ENCODE results near the gene FHOD3. TPM values are rescaled to one million over a fixed set of nuclear protein-coding genes. Genes with fewer than 3 reads are reported as not detected.

The FHOD3 gene
- total and polyA plus RNA-seq, 2 of the 8 experiments (the other 6 are each of a cell fraction or from before 2014, with no cell fraction given), result 9.7 to 10.5 TPM

- no peak overlapping the region; the same call in 1 of the 2 replicates for H3K18ac ChIP-seq (ENCODE audit: extremely low read depth, low read length)
- no peak overlapping the region for H4K5ac ChIP-seq (ENCODE audit: insufficient read length, low read depth, low read length)
- H2BK20ac ChIP-seq (ENCODE audit: low read length), result no peak overlapping the region
- no peak overlapping the region for H2BK12ac ChIP-seq (ENCODE audit: low read depth, low read length)
- H3K4ac ChIP-seq (replicated peaks; ENCODE audit: insufficient read length, low read depth, low read length), result no peak overlapping the region
- peak overlapping the region; percentile 29 to 84 (median 44); a peak in 5 of 7 replicates for H3K9ac ChIP-seq (replicated peaks in 1 of 4; ENCODE audit: extremely low read depth in 1 of 4, low read depth in 3 of 4, low read length in 3 of 4)
- peak overlapping the region; percentile 54 to 97 (median 58) for H3K4me3 ChIP-seq (ENCODE audit: extremely low read depth in 1 of 4, insufficient read depth in 2 of 4, low read depth in 3 of 4, low read length in 4 of 4)
- peaks cover 4% of the 10 kb centered on the region; the same call in 1 of the 2 replicates for H3K79me1 ChIP-seq (ENCODE audit: low read depth, low read length)
- H3K23me2 ChIP-seq (ENCODE audit: low read depth, low read length), result peaks cover 12% of the 10 kb centered on the region; the same call in 1 of the 2 replicates
- 0% methylated on average over 30 of the region's 67 CpGs; no CpG with 5 or more reads in 1 of the 2 experiments for WGBS, 2 experiments (ENCODE audit: extremely low coverage in 1 of 2, insufficient coverage in 1 of 2, insufficient read length in 1 of 2, insufficient replicate concordance in 2 of 2, low coverage in 1 of 2, low lambda C conversion rate in 2 of 2, missing lambda C conversion rate in 1 of 2)
- POLR2A ChIA-PET (ENCODE audit: partially characterized antibody), result interaction anchor here (0.9 to 1.5 kb wide), 2 partner anchors 11 to 114 kb away, joined by 3 to 4 read pairs; no protein-coding TSS in a partner anchor
- peak overlapping the region; percentile 82; the same call in 1 of the 2 replicates for H4K8ac ChIP-seq (ENCODE audit: extremely low read depth, insufficient read depth, low read length)
- H3K79me2 ChIP-seq (ENCODE audit: control insufficient read depth in 1 of 2, insufficient read depth in 2 of 2, low read length in 2 of 2), result peaks cover 0 to 13% of the 10 kb centered on the region in 2 experiments; a peak in 1 of 4 replicates
- H2BK5ac ChIP-seq (ENCODE audit: low read depth, low read length), result no peak overlapping the region
- no peak overlapping the region for H2BK120ac ChIP-seq (replicated peaks; ENCODE audit: low read depth, low read length)
- H4K20me1 ChIP-seq (replicated peaks in 1 of 2; ENCODE audit: control insufficient read depth in 1 of 2, insufficient read depth in 2 of 2, low read length in 2 of 2), result peaks cover 4 to 6% of the 10 kb centered on the region in 2 experiments
- H3K36me3 ChIP-seq (ENCODE audit: control insufficient read depth in 2 of 4, insufficient read depth in 4 of 4, low read length in 3 of 4), result no peaks in the 10 kb centered on the region
- peaks cover 0 to 5% (median 4%) of the 10 kb centered on the region in 4 experiments; a peak in 4 of 7 replicates for H3K4me1 ChIP-seq (replicated peaks in 1 of 4; ENCODE audit: control insufficient read depth in 3 of 4, insufficient read depth in 4 of 4, low read length in 3 of 4)
- H3K9me3 ChIP-seq (ENCODE audit: insufficient read depth in 2 of 2, low read depth in 1 of 2, low read length in 1 of 2), result no peaks in the 10 kb centered on the region
- CTCF ChIA-PET (ENCODE audit: partially characterized antibody), result interaction anchor here (1.0 to 2.0 kb wide), 5 partner anchors 11 to 274 kb away, joined by 3 to 7 read pairs (median 3); no protein-coding TSS in a partner anchor
- no peak overlapping the region for H3K56ac ChIP-seq (replicated peaks; ENCODE audit: insufficient read length, low read depth, low read length)
- no peak overlapping the region for H3K14ac ChIP-seq (ENCODE audit: insufficient read length)
- no peak for FAIRE-seq
- no peak overlapping the region for H3K27ac ChIP-seq (ENCODE audit: low read depth, low read length)
- peak overlapping the region; percentile 67 to 91 for H3K4me2 ChIP-seq (ENCODE audit: insufficient read depth in 1 of 2, low read depth in 2 of 2, low read length in 2 of 2)
- H2AFZ ChIP-seq (ENCODE audit: low read length), result 0 out of 2 replicates have a peak overlapping the region, but pooled peaks have one; percentile 45
- DNase-seq (ENCODE audit: low read depth in 1 of 2, low spot score in 2 of 2), result peak in 1 of 2 experiments; percentile 77
- no peak overlapping the region for H2AK5ac ChIP-seq (ENCODE audit: low read depth, low read length)
- H4K91ac ChIP-seq (replicated peaks; ENCODE audit: insufficient read length, low read length), result no peak overlapping the region
- no peak overlapping the region for H3K23ac ChIP-seq (ENCODE audit: insufficient read length)
- H2BK15ac ChIP-seq (ENCODE audit: low read length), result no peak overlapping the region
- peaks cover 11 to 36% (median 33%) of the 10 kb centered on the region in 4 experiments for H3K27me3 ChIP-seq (replicated peaks in 1 of 4; ENCODE audit: control insufficient read depth in 3 of 4, extremely low read depth in 1 of 4, insufficient read depth in 3 of 4, low read length in 3 of 4)
- TF ChIP-seq POLR2AphosphoS5 (IDR thresholded peaks at IDR 0.05; ENCODE audit: low read depth, low read length) (no peak), ASH2L (IDR thresholded peaks at IDR 0.05; ENCODE audit: low read length) (no peak), CHD1 (IDR thresholded peaks at IDR 0.05; ENCODE audit: low read depth, low read length) (no peak), KDM1A (IDR thresholded peaks at IDR 0.05; ENCODE audit: borderline replicate concordance, low read length) (no peak), EZH2 (IDR thresholded peaks at IDR 0.05; ENCODE audit: low read depth, low read length, severe bottlenecking) (no peak), ZNF274 (IDR thresholded peaks at IDR 0.05; ENCODE audit: borderline replicate concordance, extremely low read depth, low read length) (no peak), HDAC2 (IDR thresholded peaks at IDR 0.05; ENCODE audit: borderline replicate concordance in 1 of 2, low read depth in 2 of 2, low read length in 2 of 2) (peak in 1 of 2 experiments; percentile 20; a peak in 1 of 4 replicates), SRF (IDR thresholded peaks at IDR 0.05; ENCODE audit: low read depth, low read length) (no peak), KDM4A (IDR thresholded peaks at IDR 0.05; ENCODE audit: low read depth, low read length, severe bottlenecking) (peak; percentile 17)
These were observed 721 bp downstream of the FHOD3 start for GRCh38 chr18:36298126-36298741.
